ENCODE measurements around the gene PDGFD. TPM values are rescaled to one million over a fixed set of nuclear protein-coding genes. Genes with fewer than 3 reads are reported as not detected.

Gene PDGFD
- total RNA-seq, 4 donors from 2014 or later = 16.1 to 108 (median 36.0) TPM

DNA sequence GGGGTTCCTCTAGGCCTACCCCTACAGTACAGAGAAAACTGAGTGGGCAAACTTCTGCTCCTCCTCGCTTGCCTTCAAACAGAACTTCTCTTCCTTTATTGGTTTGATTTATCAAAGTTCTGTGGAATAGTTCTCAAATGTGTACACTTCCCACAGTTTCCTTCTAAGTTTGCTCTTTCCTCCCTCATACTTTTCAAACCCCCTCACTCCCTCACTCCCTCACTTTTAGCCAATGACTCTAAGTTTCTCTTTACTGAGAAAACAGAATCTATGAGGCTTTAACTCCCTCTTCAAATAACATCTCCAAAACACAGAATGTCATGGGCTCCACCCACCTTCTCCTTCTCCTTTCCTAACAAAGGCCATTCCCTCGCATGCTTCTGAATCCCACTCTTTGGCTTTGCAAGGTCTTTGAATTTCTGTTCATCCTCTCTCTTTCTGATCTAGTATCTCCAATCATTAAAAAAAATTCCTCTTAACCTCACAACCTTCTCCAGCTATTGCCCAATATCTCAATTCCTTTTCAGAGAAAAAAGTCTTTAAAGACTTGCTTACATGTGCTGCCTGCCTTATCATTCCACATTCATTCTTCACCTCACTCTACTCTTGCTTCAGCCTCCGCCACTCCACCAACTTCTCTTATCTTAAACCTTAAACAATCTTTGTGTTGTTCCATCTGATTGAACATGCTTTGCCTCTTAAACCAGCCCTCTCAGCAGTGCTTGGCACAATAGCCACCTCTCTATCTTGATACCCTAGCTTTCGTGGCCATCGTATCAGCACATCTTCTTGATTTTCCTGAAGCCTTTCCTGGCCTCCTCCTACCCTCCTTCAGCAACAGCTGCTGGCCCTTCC is 70.3 kb downstream of the PDGFD start:
- DNase-seq = no peak
- no peak overlapping the region for H3K27ac ChIP-seq
- intact Hi-C loops (cut with DNase I) = no loop called here
- no peak overlapping the region for H3K4me3 ChIP-seq (replicated peaks in 1 of 3)
- no peaks in the 10 kb centered on the region for H3K4me1 ChIP-seq
- WGBS, 2 donors = 74 to 77% methylated on average over 5 of the region's 5 CpGs
- no peak for TF ChIP-seq POLR2A (IDR thresholded peaks at IDR 0.05)
- TF ChIP-seq CTCF (IDR thresholded peaks at IDR 0.05) = no peak
- no peaks in the 10 kb centered on the region for H3K9me3 ChIP-seq
- H3K27me3 ChIP-seq = no peaks in the 10 kb centered on the region
- H3K36me3 ChIP-seq = no peaks in the 10 kb centered on the region

GRCh38 chr11:104092744-104093143 is 71.2 kb downstream of the PDGFD start:
- H3K4me1 ChIP-seq = no peaks in the 10 kb centered on the region
- DNase-seq = no peak
- no peak overlapping the region for H3K4me3 ChIP-seq (replicated peaks in 1 of 3)
- H3K9me3 ChIP-seq = no peaks in the 10 kb centered on the region
- 80% methylated on average over 2 of the region's 2 CpGs for WGBS, 2 donors
- no peaks in the 10 kb centered on the region for H3K36me3 ChIP-seq
- H3K27ac ChIP-seq = no peak overlapping the region
- TF ChIP-seq CTCF (IDR thresholded peaks at IDR 0.05) = no peak
- no peak for TF ChIP-seq POLR2A (IDR thresholded peaks at IDR 0.05)
- no peaks in the 10 kb centered on the region for H3K27me3 ChIP-seq
- intact Hi-C loops (cut with DNase I) = no loop called here

- H3K9me3 ChIP-seq = no peaks in the 10 kb centered on the region
- no peaks in the 10 kb centered on the region for H3K4me1 ChIP-seq
- H3K27me3 ChIP-seq = no peaks in the 10 kb centered on the region
- H3K27ac ChIP-seq = no peak overlapping the region
- no peaks in the 10 kb centered on the region for H3K36me3 ChIP-seq
- no peak for DNase-seq
- H3K4me3 ChIP-seq (replicated peaks in 1 of 3) = no peak overlapping the region
- 72 to 75% methylated on average over 4 of the region's 4 CpGs for WGBS, 2 donors
- intact Hi-C loops (cut with DNase I) = no loop called here
- TF ChIP-seq POLR2A (IDR thresholded peaks at IDR 0.05) = no peak
- TF ChIP-seq CTCF (IDR thresholded peaks at IDR 0.05) = no peak
Measured at GRCh38 chr11:104091281-104092096, 72.5 kb downstream of the PDGFD start.

DNA sequence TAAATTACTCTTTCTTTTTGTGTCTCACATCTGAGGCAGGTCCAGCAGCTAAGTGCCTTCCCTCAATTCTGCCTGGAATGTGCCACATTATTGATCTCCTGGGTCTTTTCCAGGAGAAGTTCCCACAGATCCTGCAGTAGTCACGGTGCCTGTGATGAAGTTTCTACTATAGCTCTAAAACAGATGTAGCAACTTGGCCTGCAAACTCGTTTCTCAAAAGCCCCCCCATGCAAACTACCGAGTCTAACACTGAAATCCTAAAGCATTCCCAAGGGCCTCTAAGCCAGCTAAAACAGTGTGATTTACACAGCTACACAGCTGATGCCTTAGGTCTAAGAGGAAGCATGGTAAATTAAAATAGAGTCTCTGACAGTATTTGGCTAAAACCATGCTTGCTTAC is 73.2 kb downstream of the PDGFD start:
- Histone ChIP-seq H3K27me3 (no peaks in the 10 kb centered on the region), H3K4me1 (no peaks in the 10 kb centered on the region), H3K4me3 (replicated peaks in 1 of 3) (no peak overlapping the region), H3K9me3 (no peaks in the 10 kb centered on the region), H3K36me3 (no peaks in the 10 kb centered on the region), H3K27ac (no peak overlapping the region)
- no peak for TF ChIP-seq POLR2A (IDR thresholded peaks at IDR 0.05)
- no peak for TF ChIP-seq CTCF (IDR thresholded peaks at IDR 0.05)
- intact Hi-C loops (cut with DNase I) = no loop called here
- DNase-seq = no peak
- 56 to 65% methylated on average over 3 of the region's 3 CpGs for WGBS, 2 donors

GRCh38 chr11:104089481-104089880 is 74.5 kb downstream of the PDGFD start:
- WGBS, 2 donors = 16 to 21% methylated on average over 2 of the region's 2 CpGs
- Histone ChIP-seq H3K9me3 (no peaks in the 10 kb centered on the region), H3K27me3 (no peaks in the 10 kb centered on the region), H3K4me3 (replicated peaks in 1 of 3) (no peak overlapping the region), H3K36me3 (no peaks in the 10 kb centered on the region), H3K4me1 (no peaks in the 10 kb centered on the region), H3K27ac (no peak overlapping the region)
- no peak for DNase-seq
- TF ChIP-seq POLR2A (IDR thresholded peaks at IDR 0.05) (no peak), CTCF (IDR thresholded peaks at IDR 0.05) (no peak)
- intact Hi-C loops (cut with DNase I) = no loop called here

Measured in thyroid gland (tissue), 4 donors.